Islet of Langerhans (tissue), 1 donor: ENCODE measurements around the gene PRDM16.

ENCODE experiments used
- FAIRE-seq: peaks from one replicate; lab custom pipeline; 2011; peaks lifted over from hg19 to GRCh38; lab: Jason Lieb, UNC

Gene PRDM16

GRCh38 chr1:3359756-3360440, 290.9 kb downstream of the PRDM16 start:
- no peak for FAIRE-seq

DNA sequence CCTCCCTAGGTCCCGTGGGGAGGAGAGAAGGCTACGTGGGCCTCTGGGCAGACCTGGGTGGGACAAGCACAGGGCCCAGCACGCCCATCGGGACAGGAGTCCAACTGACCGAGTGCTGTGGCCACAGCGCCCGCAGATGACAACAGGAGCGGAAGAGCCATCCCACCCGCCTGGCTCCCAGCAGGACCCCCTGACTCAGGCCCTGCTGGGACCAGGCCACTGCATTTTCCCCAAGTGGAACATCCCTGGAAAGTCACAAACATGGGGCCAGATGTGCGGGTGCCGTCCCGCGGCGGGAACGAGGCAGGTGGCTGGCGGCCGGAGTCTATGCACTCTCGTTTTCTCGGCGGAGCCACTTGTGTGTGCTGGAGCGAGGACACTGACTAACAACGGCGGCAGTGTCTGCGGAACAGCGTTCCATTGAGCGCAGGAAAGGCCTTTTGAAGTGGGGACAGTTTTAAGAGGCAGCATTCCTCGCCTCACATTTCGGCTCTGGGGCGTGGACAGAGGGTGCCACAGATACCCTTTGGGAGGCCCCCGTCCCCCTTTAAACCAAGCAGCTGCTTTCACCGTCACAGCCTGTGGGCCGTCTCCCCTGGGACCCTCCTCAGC, 291.7 kb downstream of the PRDM16 start:
- FAIRE-seq: no peak

DNA sequence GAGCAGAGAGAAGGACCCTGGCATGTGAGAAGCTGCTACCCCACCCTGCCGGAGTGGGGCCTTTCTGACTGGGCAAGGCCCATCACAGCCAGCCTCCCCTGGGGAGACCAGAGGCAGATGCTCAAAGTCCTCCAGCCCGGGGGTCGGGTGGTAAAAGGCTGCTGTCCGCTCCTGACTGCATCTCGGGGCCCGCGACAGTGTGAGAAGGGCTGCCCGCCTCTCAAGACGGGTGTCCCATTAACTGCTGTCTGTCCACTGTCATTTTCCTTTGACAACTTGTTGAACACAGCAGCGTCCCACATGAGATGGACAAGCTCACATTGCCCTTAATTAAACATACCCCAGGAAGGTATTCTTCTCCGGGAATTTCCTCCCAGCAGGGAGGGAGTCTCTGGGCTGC, 294.0 kb downstream of the PRDM16 start:
- no peak for FAIRE-seq

GRCh38 chr1:3363756-3364155, 294.8 kb downstream of the PRDM16 start:
- FAIRE-seq: no peak

GRCh38 chr1:3364551-3364950, 295.5 kb downstream of the PRDM16 start:
- no peak for FAIRE-seq

DNA sequence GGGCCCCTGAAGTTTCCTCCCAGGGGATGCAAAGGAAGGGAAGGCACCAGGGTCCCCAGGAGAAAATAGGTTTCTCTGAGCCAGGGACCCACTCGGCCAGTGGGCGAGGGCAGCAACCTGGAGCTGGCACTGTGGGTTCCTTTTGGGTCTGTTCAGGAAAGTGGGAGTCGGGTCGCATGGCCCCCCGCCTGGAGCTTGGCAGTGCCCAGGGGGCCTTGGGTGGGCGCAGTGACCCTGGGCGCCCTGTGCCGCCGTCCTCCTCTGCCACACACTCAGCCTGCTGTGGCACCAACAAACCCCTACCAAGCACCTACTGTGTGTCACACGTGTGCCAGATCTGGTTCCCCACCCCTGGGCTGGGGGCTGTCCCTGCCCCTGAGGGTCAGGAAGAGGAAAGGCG, 296.0 kb downstream of the PRDM16 start:
- FAIRE-seq: no peak

DNA sequence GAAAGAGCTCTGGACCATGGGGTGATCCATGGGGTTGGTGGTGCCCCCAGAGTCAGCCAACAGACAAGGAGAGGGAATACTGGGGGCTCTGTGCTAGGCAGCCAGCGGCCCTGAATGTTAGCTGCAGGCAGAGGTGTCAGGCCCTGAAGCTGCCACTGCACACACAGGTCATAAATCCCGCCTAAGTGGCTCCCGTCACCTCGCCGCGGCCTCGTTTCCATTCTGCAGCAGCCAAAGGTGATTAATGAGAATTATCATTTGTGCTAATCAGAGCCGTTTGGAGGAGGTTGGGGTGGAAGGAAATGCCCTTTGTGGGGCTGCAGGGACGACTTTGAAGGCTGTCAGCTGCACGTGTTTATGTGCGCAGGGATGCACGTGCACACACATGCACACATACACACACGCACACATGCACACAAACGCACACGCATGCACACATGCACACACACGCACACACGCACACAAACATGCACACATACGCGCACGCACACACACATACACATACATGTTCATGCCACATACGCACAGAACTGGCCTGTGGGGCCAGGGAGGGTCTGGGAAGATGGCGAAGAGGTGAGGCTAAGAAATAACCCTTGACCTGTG, 296.6 kb downstream of the PRDM16 start:
- no peak for FAIRE-seq

- no peak for FAIRE-seq
Measured at GRCh38 chr1:3366126-3367051, 297.4 kb downstream of the PRDM16 start.

DNA sequence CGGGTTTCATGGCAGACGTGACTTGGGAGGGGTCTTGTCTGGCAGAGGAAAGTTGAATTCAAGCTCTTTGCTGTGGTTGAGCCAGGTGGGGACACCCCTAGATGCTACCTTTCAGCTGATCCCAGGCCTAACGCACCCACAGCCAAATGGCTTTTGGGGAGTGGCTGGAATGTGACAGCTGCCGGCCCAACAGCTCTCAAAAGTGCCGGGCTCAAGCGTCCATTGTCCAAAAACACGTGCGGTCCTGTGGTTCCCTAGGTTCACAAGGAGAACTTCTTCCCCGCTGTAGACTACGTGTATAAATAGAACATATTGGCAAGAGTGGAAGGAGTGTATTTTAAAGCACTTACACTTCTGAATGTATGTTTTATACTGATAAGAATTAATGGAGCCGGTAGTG, 298.4 kb downstream of the PRDM16 start:
- FAIRE-seq: no peak

DNA sequence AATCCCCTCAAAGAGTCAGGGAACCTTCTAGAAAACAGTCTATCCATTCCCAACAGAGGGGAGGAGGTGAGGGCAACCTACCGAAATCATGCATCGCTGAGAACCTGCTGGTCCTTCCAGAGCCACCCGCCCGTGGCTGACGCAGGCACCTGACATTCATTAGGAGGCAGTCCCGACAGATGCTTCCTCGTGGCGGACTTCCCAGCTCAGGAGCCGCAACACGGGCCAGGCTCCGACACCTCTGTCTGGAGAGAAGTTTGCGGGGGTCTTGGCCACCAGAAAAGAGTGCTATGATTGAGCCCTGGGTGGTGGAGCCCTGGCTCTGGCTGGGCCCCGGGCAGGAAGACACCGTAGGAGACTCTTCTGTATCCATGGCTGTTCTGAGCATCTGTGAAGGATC, 299.1 kb downstream of the PRDM16 start:
- no peak for FAIRE-seq

DNA sequence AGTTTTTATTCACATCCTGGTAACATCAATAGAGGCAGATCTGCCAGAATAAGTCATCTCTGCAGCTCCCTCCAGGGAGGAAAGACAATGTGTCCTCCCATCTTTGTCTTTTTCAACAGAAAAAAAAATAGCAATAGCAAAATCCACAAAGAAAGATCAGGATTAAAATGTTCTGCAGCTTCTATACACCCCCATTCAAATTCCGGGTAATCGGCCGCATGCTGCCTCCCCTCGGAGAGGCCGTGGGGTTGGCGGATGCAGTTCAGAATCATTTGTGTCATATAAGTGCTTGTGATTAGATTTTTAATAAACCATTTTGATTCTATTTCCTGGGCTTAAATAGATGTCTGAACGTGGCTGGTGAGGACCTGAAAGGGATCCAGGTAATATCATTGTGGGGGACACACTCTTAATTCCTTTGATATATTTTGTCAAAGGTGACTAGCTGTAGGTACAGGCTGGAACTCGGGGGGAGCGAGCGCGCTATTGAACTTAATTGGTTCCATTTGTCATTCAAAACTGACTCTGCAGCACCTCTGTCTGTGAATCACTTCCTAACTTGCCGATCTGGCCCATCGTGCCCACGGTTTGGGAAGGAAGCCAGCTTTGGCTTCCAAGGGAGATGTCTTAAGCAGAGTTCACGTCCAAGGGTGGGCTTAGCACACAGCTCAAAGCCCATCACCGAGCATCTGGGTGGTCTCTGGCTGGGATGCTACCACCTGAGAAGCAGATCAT, 299.9 kb downstream of the PRDM16 start:
- no peak for FAIRE-seq

- no peak for FAIRE-seq
Measured at GRCh38 chr1:3369446-3370076, 300.6 kb downstream of the PRDM16 start.

- no peak for FAIRE-seq
Measured at GRCh38 chr1:3370856-3371703, 302.1 kb downstream of the PRDM16 start.

DNA sequence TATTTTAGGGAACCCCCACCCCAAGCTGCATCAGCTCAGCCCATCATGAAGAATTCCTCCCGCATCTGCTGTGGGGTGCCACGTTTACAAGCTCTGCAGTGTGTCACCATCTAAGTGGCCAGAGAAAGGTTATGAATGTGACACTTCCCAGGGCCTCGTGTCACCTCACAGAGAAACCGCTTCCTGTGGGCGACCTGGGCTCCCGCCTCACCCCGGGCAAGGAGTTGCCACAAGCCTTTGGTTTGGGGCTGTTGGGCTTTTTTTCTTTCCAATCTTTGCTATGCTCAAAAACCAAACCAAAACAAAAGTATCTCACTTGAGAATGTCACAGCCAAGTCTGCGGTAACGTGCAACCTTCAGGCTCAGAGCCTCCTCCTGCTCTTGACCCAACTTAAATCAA, 303.3 kb downstream of the PRDM16 start:
- no peak for FAIRE-seq

- FAIRE-seq: no peak
Measured at GRCh38 chr1:3373175-3373574, 304.2 kb downstream of the PRDM16 start.

DNA sequence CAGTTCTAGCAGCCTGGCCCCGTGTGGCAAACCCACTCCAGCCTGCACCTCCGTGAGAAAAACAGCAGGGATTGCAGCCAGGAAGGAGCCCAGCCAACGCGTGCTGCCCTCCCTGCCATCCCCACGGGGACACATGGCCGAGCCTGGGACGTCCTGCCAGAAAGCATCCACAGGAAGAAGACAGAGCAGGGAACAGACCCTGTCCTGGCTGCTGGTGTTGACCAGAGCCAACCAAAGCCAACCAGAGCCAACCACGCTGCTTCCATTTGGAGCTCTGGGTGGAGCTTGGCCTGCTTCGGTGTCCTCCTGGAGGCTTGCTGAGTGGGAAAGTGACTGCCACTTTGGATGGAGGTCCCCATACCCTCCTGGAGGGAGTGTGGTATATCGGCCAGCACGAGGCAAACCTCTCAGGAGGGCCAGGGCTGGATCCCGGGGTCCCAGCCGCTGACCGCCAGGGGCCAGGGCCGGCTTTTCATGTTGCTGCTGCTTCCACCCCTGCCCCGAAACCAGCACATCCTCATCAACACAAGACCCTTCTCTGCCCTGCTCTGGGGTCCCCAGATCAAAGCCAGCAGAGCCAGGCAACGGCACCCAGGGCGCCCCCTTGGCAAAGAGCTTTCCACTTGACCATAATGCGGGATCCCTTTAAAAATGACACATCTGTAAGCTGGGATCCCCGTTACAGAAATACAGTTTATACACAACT, 304.9 kb downstream of the PRDM16 start:
- no peak for FAIRE-seq

DNA sequence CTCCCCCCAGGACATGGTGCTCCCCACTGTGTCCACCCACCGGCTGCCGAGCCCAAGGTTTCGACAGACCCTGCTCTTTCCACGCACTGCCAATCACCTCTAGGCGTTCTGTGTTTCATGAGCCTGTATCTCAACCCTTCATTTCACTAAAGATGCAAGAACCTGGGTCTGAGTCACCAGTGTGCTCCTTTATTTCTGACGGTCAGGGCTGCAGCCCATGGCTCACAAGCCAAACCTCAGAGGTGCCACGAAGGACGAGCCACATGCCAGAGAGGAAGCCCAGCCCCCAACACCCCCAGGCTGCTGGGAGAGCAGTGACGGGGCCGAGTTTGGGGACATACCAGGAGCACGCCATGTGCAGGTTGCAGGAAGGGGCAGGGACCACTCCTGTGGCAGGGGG, 306.2 kb downstream of the PRDM16 start:
- no peak for FAIRE-seq

DNA sequence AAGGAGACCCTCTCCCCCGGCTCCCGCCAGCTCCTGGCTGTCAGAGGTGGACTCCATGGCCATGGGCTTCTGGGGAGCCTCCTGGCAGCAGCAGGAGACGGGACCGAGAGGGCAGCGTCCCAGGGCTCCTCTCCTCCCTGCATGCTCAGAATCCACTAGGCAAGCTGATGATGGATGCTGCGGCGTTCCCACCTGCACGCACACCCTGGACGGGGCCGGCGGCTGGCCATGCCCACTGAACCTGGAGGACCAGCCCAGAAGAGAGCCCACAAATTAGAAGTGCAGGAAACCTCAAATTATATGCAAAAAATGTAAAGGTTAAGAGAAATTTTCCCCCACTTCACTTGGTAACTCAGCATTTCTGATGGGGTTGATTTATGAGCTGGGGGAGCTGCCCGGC, 308.2 kb downstream of the PRDM16 start:
- no peak for FAIRE-seq

GRCh38 chr1:3377604-3378279, 308.7 kb downstream of the PRDM16 start:
- FAIRE-seq: no peak
